GM12878 (cell line): ENCODE data around the gene TPMT. TPM values are rescaled to one million over a fixed set of nuclear protein-coding genes. Genes with fewer than 3 reads are reported as not detected.
"Not testable (repeated sequence)": the region's sequence is repeated elsewhere in the genome, so short reads cannot be mapped to it uniquely, and the experiment has no call there.

Experiments
- ATAC-seq: fragments of 200-7000 bp; cut with Tn5 transposase; 3 replicates; pipeline ENCODE4 v1.9.1; 2020; ENCODE audit warnings: mild to moderate bottlenecking, moderate library complexity
- BruUV-seq: library from RNA; stranded (reverse); fragments of 400-500 nt; replicated peaks from 2 replicates; lab custom pipeline; 2021; lab: Mats Ljungman, UMichigan
- CTCF ChIA-PET: fragments of 300-600 bp; sonication (Branson Sonifier 250); formaldehyde crosslinking; extraction: SDS; loops from one replicate; lab custom pipeline; 2021; ENCODE audit warnings: inconsistent platforms; lab: Yijun Ruan, JAX
- POLR2A ChIA-PET: fragments of 350-600 bp; formaldehyde crosslinking; extraction: SDS; loops from one replicate; lab custom pipeline; 2021; ENCODE audit warnings: inconsistent platforms; lab: Charles Lee
- RAD21 ChIA-PET: fragments of 300-600 bp; sonication (Branson Sonifier 250); formaldehyde crosslinking; loops from one replicate; lab custom pipeline; 2023; ENCODE audit warnings: antibody characterized with exemption; ENCODE audit not compliant: unreplicated experiment; lab: Charles Lee
- SMC1A ChIA-PET: fragments of 300-600 bp; sonication (Branson Sonifier 250); formaldehyde crosslinking; loops from one replicate; lab custom pipeline; 2023; ENCODE audit not compliant: unreplicated experiment, uncharacterized antibody; lab: Charles Lee
- DNase-seq: peaks from one replicate; pipeline ENCODE4 v3.0.0-alpha.2; 2011; ENCODE audit warnings: low read depth, low spot score
- FAIRE-seq: peaks from 3 replicates; lab custom pipeline; 2011; peaks lifted over from hg19 to GRCh38; lab: Jason Lieb, UNC
- H2AFZ ChIP-seq: 2 replicates; pipeline ENCODE4 v1.6.0; 2011; ENCODE audit warnings: low read depth, low read length, control low read depth; ENCODE audit not compliant: control insufficient read depth
- H3K27ac ChIP-seq: 2 replicates; pipeline ENCODE4 v1.5.1; 2011; ENCODE audit warnings: control low read depth; ENCODE audit not compliant: control insufficient read depth, insufficient read depth
- H3K27me3 ChIP-seq, 2 experiments: replicated peaks in 1 of 2; 2 replicates each; pipeline versions ENCODE4 v1.6.0 to v1.6.1; 2011; ENCODE audit warnings: low read length in 1 of 2; ENCODE audit not compliant: control insufficient read depth in 2 of 2, insufficient read depth in 2 of 2
- H3K36me3 ChIP-seq, 2 experiments: 2 replicates each; pipeline ENCODE4 v1.5.1; 2011; ENCODE audit warnings: low read length in 1 of 2; ENCODE audit not compliant: control insufficient read depth in 2 of 2, insufficient read depth in 2 of 2
- H3K4me1 ChIP-seq: 2 replicates; pipeline ENCODE4 v1.6.1; 2011; ENCODE audit warnings: mild to moderate bottlenecking, low read length, moderate library complexity, mixed read lengths; ENCODE audit not compliant: control insufficient read depth, insufficient read depth
- H3K4me2 ChIP-seq: 2 replicates; pipeline ENCODE4 v1.6.0; 2011; ENCODE audit warnings: control low read depth; ENCODE audit not compliant: control insufficient read depth, insufficient read depth
- H3K4me3 ChIP-seq: fragments of 200-600 bp; sonication (generic); 2 replicates; pipeline ENCODE4 v1.5.1; 2016
- H3K79me2 ChIP-seq: 2 replicates; pipeline ENCODE4 v1.6.0; 2011; ENCODE audit warnings: low read length; ENCODE audit not compliant: control insufficient read depth, insufficient read depth
- H3K9ac ChIP-seq: 2 replicates; pipeline ENCODE4 v1.8.0; 2011; ENCODE audit warnings: low read length, control low read depth, mixed read lengths; ENCODE audit not compliant: control insufficient read depth, insufficient read depth
- H3K9me3 ChIP-seq: replicated peaks from 3 replicates; pipeline ENCODE4 v1.5.1; 2011; ENCODE audit warnings: mild to moderate bottlenecking, low read length; ENCODE audit not compliant: control insufficient read depth, insufficient read depth
- H4K20me1 ChIP-seq: 2 replicates; pipeline ENCODE4 v1.6.0; 2011; ENCODE audit not compliant: control insufficient read depth, insufficient read depth
- ELK1 ChIP-seq: IDR thresholded peaks from 2 replicates; pipeline ENCODE4 v1.6.1; 2012; ENCODE audit warnings: low read depth, low read length, improper control_type of control experiment
- NR2C2 ChIP-seq: IDR thresholded peaks from 2 replicates; pipeline ENCODE4 v1.6.1; 2011; ENCODE audit warnings: borderline replicate concordance, low read depth; ENCODE audit not compliant: control insufficient read depth, insufficient read length
- PBX3 ChIP-seq: IDR thresholded peaks from 2 replicates; pipeline ENCODE4 v1.6.1; 2011; ENCODE audit warnings: mild to moderate bottlenecking, low read depth, low read length, moderate library complexity; ENCODE audit not compliant: insufficient replicate concordance
- POLR2AphosphoS2 ChIP-seq: IDR thresholded peaks from 2 replicates; pipeline ENCODE4 v1.6.1; 2011; ENCODE audit warnings: low read depth, mild to moderate bottlenecking, low read length, improper control_type of control experiment, moderate library complexity
- SMAD1 ChIP-seq: fragments of 450-650 bp; IDR thresholded peaks from 2 replicates; pipeline ENCODE4 v1.6.1; 2018; ENCODE audit warnings: mild to moderate bottlenecking, low read depth; ENCODE audit not compliant: partially characterized antibody
- WGBS: methylation state at CpG from one replicate; pipeline ENCODE4 v1.1.6; 2016; ENCODE audit warnings: low lambda C conversion rate; ENCODE audit not compliant: insufficient replicate concordance, insufficient coverage; ENCODE audit errors: missing lambda C conversion rate; 5-methylcytosine and 5-hydroxymethylcytosine counted together
- in situ Hi-C: fragments of 300-500 bp; cut with MboI; formaldehyde crosslinking; loops from 9 replicates; pipeline ENCODE4 v1.14.3; 2018; ENCODE audit warnings: mixed read lengths
- intact Hi-C: fragments of 100-400 bp; cut with micrococcal nuclease; formaldehyde crosslinking; loops from one replicate; pipeline ENCODE4 v1.14.2; 2022; ENCODE audit not compliant: unreplicated experiment
- polyA plus RNA-seq, 11 experiments: library from polyadenylated mRNA; depleted of rRNA in 4 of 11; unstranded in 6 of 11; stranded (reverse) in 5 of 11; fragments of >200 nt; fragmentation: Nextera tagmentation in 4 of 11; fragmentation: Illumina TruSeq in 1 of 11; extraction: Ambion mirVana in 4 of 11; extraction: Trizol in 1 of 11; gene quantifications; 1 replicate in 1 of 11; 2 replicates in 10 of 11; pipeline versions ENCODE4 v1.2.1 to v1.2.3, GENCODE V29; 2011 to 2016; ENCODE audit warnings: inconsistent platforms in 2 of 11, missing spikeins in 2 of 11, low read depth in 1 of 11
- total RNA-seq, 4 experiments: library from RNA; depleted of rRNA in 3 of 4; stranded (reverse); fragments of >200 nt in 3 of 4; fragmentation: Illumina TruSeq in 1 of 4; extraction: Trizol in 1 of 4; gene quantifications; 2 replicates each; pipeline versions ENCODE4 v1.2.1 to v1.2.3, GENCODE V29; 2013 to 2021

TPMT gene
- total and polyA plus RNA-seq, 10 of the 15 experiments (the other 5 are each of a cell fraction or from before 2014, with no cell fraction given) = 7.9 to 18.2 (median 16.3) TPM

GRCh38 chr6:18177286-18177965 lies 22.5 kb upstream of the TPMT start (continued):
- TF ChIP-seq PBX3 (no peak), ELK1 (no peak), POLR2AphosphoS2 (no peak), NR2C2 (no peak), SMAD1 (no peak)

- H3K79me2 ChIP-seq, intact Hi-C loops, CTCF ChIA-PET, ATAC-seq, in situ Hi-C loops, FAIRE-seq, H3K9me3 ChIP-seq, H3K4me3 ChIP-seq, H3K27me3 ChIP-seq, H3K4me1 ChIP-seq, POLR2A ChIA-PET, H2AFZ ChIP-seq, BruUV-seq, SMC1A ChIA-PET, H4K20me1 ChIP-seq, RAD21 ChIA-PET, H3K9ac ChIP-seq, DNase-seq, H3K27ac ChIP-seq, H3K4me2 ChIP-seq, H3K36me3 ChIP-seq: not testable (repeated sequence)
- 97% methylated on average over 4 of the region's 4 CpGs for WGBS
Measured at GRCh38 chr6:18176198-18176597, 21.3 kb upstream of the TPMT start.
